Mammary epithelial cell (primary cell): Measurements from ENCODE around the gene CFAP61.

ENCODE experiments used
- EZH2 ChIP-seq: IDR thresholded peaks from 2 replicates; pipeline ENCODE4 v1.6.1; 2012; ENCODE audit warnings: low read length, inconsistent platforms, borderline replicate concordance
- TF ChIP-seq, protein P1 (sequence below), 2 donors: IDR thresholded peaks in 1 of 2; conservative IDR thresholded peaks in 1 of 2; 2 replicates each; pipeline ENCODE4 v1.5.1; 2011 to 2012; ENCODE audit warnings: inconsistent platforms in 2 of 2, low read length in 2 of 2, mild to moderate bottlenecking in 2 of 2, control low read depth in 1 of 2, low read depth in 1 of 2; ENCODE audit not compliant: insufficient read depth in 1 of 2; ENCODE audit errors: extremely low read depth in 1 of 2

GRCh38 chr20:20398123-20398522, 345.8 kb downstream of the CFAP61 start:
- TF ChIP-seq, protein P1, sequence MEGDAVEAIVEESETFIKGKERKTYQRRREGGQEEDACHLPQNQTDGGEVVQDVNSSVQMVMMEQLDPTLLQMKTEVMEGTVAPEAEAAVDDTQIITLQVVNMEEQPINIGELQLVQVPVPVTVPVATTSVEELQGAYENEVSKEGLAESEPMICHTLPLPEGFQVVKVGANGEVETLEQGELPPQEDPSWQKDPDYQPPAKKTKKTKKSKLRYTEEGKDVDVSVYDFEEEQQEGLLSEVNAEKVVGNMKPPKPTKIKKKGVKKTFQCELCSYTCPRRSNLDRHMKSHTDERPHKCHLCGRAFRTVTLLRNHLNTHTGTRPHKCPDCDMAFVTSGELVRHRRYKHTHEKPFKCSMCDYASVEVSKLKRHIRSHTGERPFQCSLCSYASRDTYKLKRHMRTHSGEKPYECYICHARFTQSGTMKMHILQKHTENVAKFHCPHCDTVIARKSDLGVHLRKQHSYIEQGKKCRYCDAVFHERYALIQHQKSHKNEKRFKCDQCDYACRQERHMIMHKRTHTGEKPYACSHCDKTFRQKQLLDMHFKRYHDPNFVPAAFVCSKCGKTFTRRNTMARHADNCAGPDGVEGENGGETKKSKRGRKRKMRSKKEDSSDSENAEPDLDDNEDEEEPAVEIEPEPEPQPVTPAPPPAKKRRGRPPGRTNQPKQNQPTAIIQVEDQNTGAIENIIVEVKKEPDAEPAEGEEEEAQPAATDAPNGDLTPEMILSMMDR (conservative IDR thresholded peaks at IDR 0.05 in 1 of 2, IDR thresholded peaks at IDR 0.05 in 1 of 2; ENCODE audit: extremely low read depth in 1 of 2, insufficient read depth in 1 of 2, low read depth in 1 of 2, low read length in 2 of 2): no peak
- TF ChIP-seq EZH2: no peak
